HEK293 (cell line): ENCODE results near the gene KLHL18.

Experiments used
- CTCF ChIP-seq: fragments of 450-650 bp; formaldehyde crosslinking; IDR thresholded peaks from 2 replicates; pipeline ENCODE4 v1.5.1; 2016; ENCODE audit warnings: missing biosample characterization, missing genetic modification characterization
- EGR2 ChIP-seq: fragments of 450-650 bp; formaldehyde crosslinking; IDR thresholded peaks from 2 replicates; pipeline ENCODE4 v1.5.1; 2016; ENCODE audit warnings: low read depth, missing biosample characterization, missing genetic modification characterization
- REST ChIP-seq: fragments of 450-650 bp; formaldehyde crosslinking; IDR thresholded peaks from 2 replicates; pipeline ENCODE4 v1.5.1; 2016; ENCODE audit warnings: missing biosample characterization, missing genetic modification characterization
- SCRT1 ChIP-seq: fragments of 450-650 bp; formaldehyde crosslinking; IDR thresholded peaks from 2 replicates; pipeline ENCODE4 v1.5.1; 2016; ENCODE audit warnings: missing biosample characterization, missing genetic modification characterization, borderline replicate concordance
- YY1 ChIP-seq: fragments of 450-650 bp; formaldehyde crosslinking; IDR thresholded peaks from 2 replicates; pipeline ENCODE4 v1.5.1; 2018; ENCODE audit warnings: missing biosample characterization, missing genetic modification characterization
- ZBTB7A ChIP-seq: fragments of 450-650 bp; formaldehyde crosslinking; IDR thresholded peaks from 2 replicates; pipeline ENCODE4 v1.5.1; 2016; ENCODE audit warnings: low read depth, missing biosample characterization, missing genetic modification characterization
- ZNF174 ChIP-seq: fragments of 450-650 bp; formaldehyde crosslinking; IDR thresholded peaks from 2 replicates; pipeline ENCODE4 v1.5.0; 2017; ENCODE audit warnings: missing biosample characterization, mild to moderate bottlenecking, missing genetic modification characterization
- ZNF23 ChIP-seq: fragments of 450-650 bp; formaldehyde crosslinking; IDR thresholded peaks from 2 replicates; pipeline ENCODE4 v1.5.1; 2016; ENCODE audit warnings: missing biosample characterization, missing genetic modification characterization, borderline replicate concordance
- ZNF274 ChIP-seq, 2 experiments: fragments of 200-500 bp in 1 of 2; fragments of 450-650 bp in 1 of 2; sonication (Bioruptor generic) in 1 of 2; formaldehyde crosslinking in 1 of 2; IDR thresholded peaks; 2 replicates each; pipeline versions ENCODE4 v1.5.1 to v1.6.1; 2014 to 2016; ENCODE audit warnings: borderline replicate concordance in 1 of 2, inconsistent platforms in 1 of 2, low read length in 1 of 2, missing biosample characterization in 1 of 2, missing genetic modification characterization in 1 of 2
- ZNF324 ChIP-seq: fragments of 450-650 bp; formaldehyde crosslinking; IDR thresholded peaks from 2 replicates; pipeline ENCODE4 v1.5.1; 2016; ENCODE audit warnings: missing biosample characterization, missing genetic modification characterization
- ZNF76 ChIP-seq: fragments of 450-650 bp; formaldehyde crosslinking; IDR thresholded peaks from 2 replicates; pipeline ENCODE4; 2016; ENCODE audit warnings: low read depth, missing biosample characterization, missing genetic modification characterization, borderline replicate concordance
- TF ChIP-seq, protein P1 (sequence below): fragments of 450-650 bp; formaldehyde crosslinking; IDR thresholded peaks from 2 replicates; pipeline ENCODE4 v1.5.1; 2016; ENCODE audit warnings: missing biosample characterization, missing genetic modification characterization

DNA sequence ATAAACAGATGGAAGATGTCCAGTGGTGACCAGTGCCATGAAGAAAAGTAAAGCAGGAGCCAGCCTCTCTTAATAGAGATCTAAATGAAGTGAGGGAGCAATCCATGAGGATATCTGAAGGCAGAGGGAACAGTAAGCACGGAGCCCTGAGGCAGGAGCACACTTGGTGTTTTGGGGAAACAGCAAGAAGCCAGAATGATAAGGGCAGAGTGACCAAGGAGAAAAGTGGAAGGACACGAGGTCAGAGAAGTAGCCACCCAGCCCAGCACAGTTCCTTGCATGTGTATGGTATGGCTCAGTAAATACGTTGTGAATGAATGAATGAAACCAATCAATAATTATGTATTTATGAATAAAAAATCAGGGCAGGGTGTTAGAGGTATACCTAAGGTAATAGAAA, 11.6 kb downstream of the KLHL18 start:
- TF ChIP-seq, protein P1, sequence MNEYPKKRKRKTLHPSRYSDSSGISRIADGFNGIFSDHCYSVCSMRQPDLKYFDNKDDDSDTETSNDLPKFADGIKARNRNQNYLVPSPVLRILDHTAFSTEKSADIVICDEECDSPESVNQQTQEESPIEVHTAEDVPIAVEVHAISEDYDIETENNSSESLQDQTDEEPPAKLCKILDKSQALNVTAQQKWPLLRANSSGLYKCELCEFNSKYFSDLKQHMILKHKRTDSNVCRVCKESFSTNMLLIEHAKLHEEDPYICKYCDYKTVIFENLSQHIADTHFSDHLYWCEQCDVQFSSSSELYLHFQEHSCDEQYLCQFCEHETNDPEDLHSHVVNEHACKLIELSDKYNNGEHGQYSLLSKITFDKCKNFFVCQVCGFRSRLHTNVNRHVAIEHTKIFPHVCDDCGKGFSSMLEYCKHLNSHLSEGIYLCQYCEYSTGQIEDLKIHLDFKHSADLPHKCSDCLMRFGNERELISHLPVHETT (tag by site-specific recombination): no peak
- TF ChIP-seq ZNF76 (tag by site-specific recombination) (no peak), ZNF324 (tag by site-specific recombination) (no peak), ZNF274 (IDR thresholded peaks at IDR 0.05; ENCODE audit: low read length) (no peak), ZNF274 (tag by site-specific recombination; IDR thresholded peaks at IDR 0.05; ENCODE audit: borderline replicate concordance) (no peak), ZNF174 (tag by site-specific recombination) (no peak), EGR2 (tag by site-specific recombination) (no peak), CTCF (no peak), ZNF23 (tag by site-specific recombination) (no peak), YY1 (tag by site-specific recombination) (no peak), REST (tag by site-specific recombination) (no peak), SCRT1 (tag by site-specific recombination) (no peak), ZBTB7A (tag by site-specific recombination) (no peak)
